NT2/D1 (cell line): ENCODE measurements around the gene ANKRD42.

ENCODE experiments used
- SUZ12 ChIP-seq: IDR thresholded peaks from 2 replicates; pipeline ENCODE4 v1.6.1; 2011; ENCODE audit not compliant: insufficient read length, insufficient read depth; ENCODE audit errors: extremely low read depth
- YY1 ChIP-seq: IDR thresholded peaks from 2 replicates; pipeline ENCODE4 v1.6.1; 2011; ENCODE audit not compliant: insufficient read length, insufficient read depth
- ZNF274 ChIP-seq: IDR thresholded peaks from 2 replicates; pipeline ENCODE4 v1.6.1; 2011; ENCODE audit warnings: mild to moderate bottlenecking, low read depth, low read length

GRCh38 chr11:83272627-83273026, 79.1 kb downstream of the ANKRD42 start:
- TF ChIP-seq ZNF274, result no peak
- no peak for TF ChIP-seq YY1
- no peak for TF ChIP-seq SUZ12
